Endothelial cell of umbilical vein (primary cell): ENCODE results near the gene TRAPPC12. TPM values are rescaled to one million over a fixed set of nuclear protein-coding genes. Genes with fewer than 3 reads are reported as not detected.

Experiments
- BruUV-seq: library from RNA; stranded (reverse); fragments of 400-500 nt; replicated peaks from 2 replicates; lab custom pipeline; 2021; lab: Mats Ljungman, UMichigan
- CTCF ChIA-PET: fragments of 300-600, 350-600 bp; sonication (Branson Sonifier 250); formaldehyde crosslinking; loops from one replicate; lab custom pipeline; 2021; ENCODE audit warnings: antibody characterized with exemption, inconsistent platforms; lab: Charles Lee
- POLR2A ChIA-PET: fragments of 300-600, 350-600 bp; sonication (Branson Sonifier 250); formaldehyde crosslinking; loops from one replicate; lab custom pipeline; 2021; ENCODE audit warnings: antibody characterized with exemption, inconsistent platforms; lab: Charles Lee
- DNase-seq: peaks from one replicate; pipeline ENCODE4 v3.0.0-alpha.2; 2011; ENCODE audit warnings: low read depth, low spot score
- FAIRE-seq: peaks from 2 replicates; lab custom pipeline; 2011; peaks lifted over from hg19 to GRCh38; lab: Jason Lieb, UNC
- H2AFZ ChIP-seq: 2 replicates; pipeline ENCODE4 v1.6.0; 2012; ENCODE audit warnings: low read depth, low read length, control low read depth, inconsistent platforms
- H3K27ac ChIP-seq: 2 replicates; pipeline ENCODE4 v1.5.1; 2011; ENCODE audit warnings: low read depth, mild to moderate bottlenecking, control low read depth, low read length, moderate library complexity; ENCODE audit not compliant: insufficient read depth
- H3K27me3 ChIP-seq, 2 experiments: 2 replicates each; pipeline versions ENCODE4 v1.6.0 to v1.6.1; 2011; ENCODE audit warnings: low read length in 2 of 2, mixed read lengths in 1 of 2; ENCODE audit not compliant: control insufficient read depth in 2 of 2, insufficient read depth in 2 of 2
- H3K36me3 ChIP-seq, 2 experiments: 2 replicates in 1 of 2; 3 replicates in 1 of 2; pipeline ENCODE4 v1.5.1; 2011; ENCODE audit warnings: low read length in 2 of 2, mild to moderate bottlenecking in 1 of 2, moderate library complexity in 1 of 2; ENCODE audit not compliant: control insufficient read depth in 2 of 2, insufficient read depth in 2 of 2; ENCODE audit errors: extremely low read depth in 1 of 2
- H3K4me1 ChIP-seq: 3 replicates; pipeline ENCODE4 v1.5.1; 2011; ENCODE audit warnings: mild to moderate bottlenecking, low read length; ENCODE audit not compliant: control insufficient read depth, insufficient read depth; ENCODE audit errors: extremely low read depth
- H3K4me2 ChIP-seq: 2 replicates; pipeline ENCODE4 v1.6.1; 2011; ENCODE audit warnings: low read length, control low read depth, mixed read lengths; ENCODE audit not compliant: insufficient read depth
- H3K4me3 ChIP-seq, 3 experiments: fragments of 200-600 bp in 1 of 3; sonication (generic), shearing (Covaris generic) in 1 of 3; replicated peaks in 1 of 3; 2 replicates each; pipeline ENCODE4 v1.5.1; 2011 to 2016; ENCODE audit warnings: control low read depth in 3 of 3, low read length in 3 of 3, mild to moderate bottlenecking in 2 of 3, inconsistent platforms in 1 of 3, low read depth in 1 of 3, moderate library complexity in 1 of 3; ENCODE audit not compliant: insufficient read depth in 1 of 3
- H3K79me2 ChIP-seq: 2 replicates; pipeline ENCODE4 v1.6.0; 2012; ENCODE audit warnings: low read length, inconsistent platforms; ENCODE audit not compliant: control insufficient read depth, insufficient read depth
- H3K9ac ChIP-seq: replicated peaks from 2 replicates; pipeline ENCODE3; 2011; ENCODE audit warnings: low read length, control low read depth; ENCODE audit not compliant: insufficient read depth; ENCODE audit errors: extremely low read depth
- H3K9me1 ChIP-seq: replicated peaks from 3 replicates; pipeline ENCODE4 v1.6.0; 2011; ENCODE audit warnings: mild to moderate bottlenecking, low read length; ENCODE audit not compliant: control insufficient read depth, insufficient read depth; ENCODE audit errors: extremely low read depth
- H3K9me3 ChIP-seq: replicated peaks from 2 replicates; pipeline ENCODE4 v1.5.1; 2012; ENCODE audit warnings: low read length, inconsistent platforms; ENCODE audit not compliant: control insufficient read depth, insufficient read depth
- H4K20me1 ChIP-seq: replicated peaks from 2 replicates; pipeline ENCODE3; 2011; ENCODE audit warnings: mild to moderate bottlenecking, low read length; ENCODE audit not compliant: control insufficient read depth, insufficient read depth; ENCODE audit errors: extremely low read depth
- EZH2 ChIP-seq: IDR thresholded peaks from 2 replicates; pipeline ENCODE4 v1.6.1; 2012; ENCODE audit warnings: borderline replicate concordance, low read depth, mild to moderate bottlenecking, moderate library complexity, low read length, inconsistent platforms; ENCODE audit not compliant: severe bottlenecking
- FOS ChIP-seq: IDR thresholded peaks from 2 replicates; pipeline ENCODE4 v1.6.1; 2011; ENCODE audit warnings: mild to moderate bottlenecking, low read length, moderate library complexity, borderline replicate concordance; ENCODE audit not compliant: insufficient read depth
- GATA2 ChIP-seq: IDR thresholded peaks from 2 replicates; pipeline ENCODE4 v1.7.0; 2011; ENCODE audit warnings: low read depth, mild to moderate bottlenecking, moderate library complexity, mixed read lengths, low read length; ENCODE audit not compliant: insufficient read length, insufficient read depth
- JUN ChIP-seq: IDR thresholded peaks from 2 replicates; pipeline ENCODE4 v1.6.1; 2011; ENCODE audit warnings: borderline replicate concordance, low read depth; ENCODE audit not compliant: insufficient read length, insufficient read depth
- MYC ChIP-seq: IDR thresholded peaks from one replicate; pipeline ENCODE4 v1.6.1; 2011; ENCODE audit warnings: mild to moderate bottlenecking, low read depth, low read length
- POLR2A ChIP-seq: IDR thresholded peaks from 2 replicates; pipeline ENCODE4 v1.6.1; 2012; ENCODE audit warnings: low read depth, mild to moderate bottlenecking, control low read depth, low read length
- POLR2AphosphoS5 ChIP-seq: IDR thresholded peaks from 2 replicates; pipeline ENCODE4 v1.6.1; 2012; ENCODE audit warnings: low read depth, mild to moderate bottlenecking, control low read depth, low read length, moderate library complexity; ENCODE audit not compliant: insufficient read depth
- dilution Hi-C: fragments of 300-500 bp; cut with MboI; formaldehyde crosslinking; loops from one replicate; pipeline ENCODE4 v1.15.0; 2019; ENCODE audit warnings: low sequenced_read_pairs; ENCODE audit not compliant: extremely low pct_ligation_motif_present
- intact Hi-C: fragments of 100-400 bp; cut with micrococcal nuclease; formaldehyde crosslinking; loops from one replicate; pipeline ENCODE4 v1.10.0; 2022
- polyA plus RNA-seq, 4 experiments: library from polyadenylated mRNA; depleted of rRNA in 3 of 4; stranded (reverse) in 3 of 4; unstranded in 1 of 4; fragments of >200 nt; gene quantifications; 2 replicates each; pipeline versions ENCODE4 v1.2.1 to v1.2.3, GENCODE V29; 2011 to 2012; ENCODE audit warnings: missing spikeins in 1 of 4
- total RNA-seq: library from RNA; stranded (reverse); gene quantifications from 2 replicates; pipeline ENCODE4 v1.2.3, GENCODE V29; 2021
- TF ChIP-seq, protein P1 (sequence below), 2 donors: IDR thresholded peaks; 1 replicate in 1 of 2; 2 replicates in 1 of 2; pipeline ENCODE4 v1.5.1; 2011; ENCODE audit warnings: low read length in 2 of 2, mild to moderate bottlenecking in 2 of 2, moderate library complexity in 2 of 2, control low read depth in 1 of 2, inconsistent platforms in 1 of 2, low read depth in 1 of 2; ENCODE audit not compliant: insufficient read depth in 1 of 2; ENCODE audit errors: extremely low read depth in 1 of 2
- TF ChIP-seq, protein P2 (sequence below): IDR thresholded peaks from 2 replicates; pipeline ENCODE4 v1.6.1; 2011; ENCODE audit not compliant: insufficient read depth, insufficient read length

Gene TRAPPC12
- total and polyA plus RNA-seq, 2 donors (not counting 3 experiments of a cell fraction or from before 2014, with no cell fraction given): 47.5 to 81.5 TPM

DNA sequence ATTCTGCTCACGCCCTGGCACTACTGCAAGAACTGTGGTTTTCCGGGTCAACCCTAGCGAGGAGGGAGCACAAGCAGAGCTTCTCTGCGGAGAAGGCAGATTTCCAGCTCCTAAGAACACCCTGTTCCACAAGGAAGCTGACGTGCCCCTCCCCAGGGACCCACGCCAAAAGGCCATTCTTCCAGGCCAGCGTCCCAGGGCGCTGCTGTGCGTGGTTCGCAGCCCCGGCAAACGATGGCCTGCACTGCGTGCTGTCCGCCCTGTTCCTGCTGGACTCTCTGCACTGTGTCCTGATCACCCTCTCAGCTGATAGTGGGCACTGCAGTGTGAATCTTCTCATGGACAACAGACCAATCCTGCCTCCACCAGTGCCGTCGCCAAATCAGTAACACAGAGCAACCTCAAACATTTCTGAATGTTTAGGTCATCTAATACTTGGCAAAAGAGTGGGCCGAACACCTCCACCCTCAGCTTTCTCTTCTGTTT lies 90.7 kb downstream of the TRAPPC12 start:
- Histone ChIP-seq H3K27me3 (no peaks in the 10 kb centered on the region), H4K20me1 (no peaks in the 10 kb centered on the region), H3K79me2 (no peaks in the 10 kb centered on the region), H3K9me3 (no peaks in the 10 kb centered on the region), H3K4me3 (no peak overlapping the region), H3K4me2 (no peak overlapping the region), H3K27ac (no peak overlapping the region), H3K36me3 (peaks cover 0 to 23% of the 10 kb centered on the region in 2 experiments), H2AFZ (no peak overlapping the region), H3K9ac (no peak overlapping the region), H3K9me1 (no peaks in the 10 kb centered on the region), H3K4me1 (no peaks in the 10 kb centered on the region)
- no peak for TF ChIP-seq POLR2A
- TF ChIP-seq EZH2: no peak
- no peak for TF ChIP-seq JUN
- TF ChIP-seq MYC: no peak
- TF ChIP-seq, protein P1, sequence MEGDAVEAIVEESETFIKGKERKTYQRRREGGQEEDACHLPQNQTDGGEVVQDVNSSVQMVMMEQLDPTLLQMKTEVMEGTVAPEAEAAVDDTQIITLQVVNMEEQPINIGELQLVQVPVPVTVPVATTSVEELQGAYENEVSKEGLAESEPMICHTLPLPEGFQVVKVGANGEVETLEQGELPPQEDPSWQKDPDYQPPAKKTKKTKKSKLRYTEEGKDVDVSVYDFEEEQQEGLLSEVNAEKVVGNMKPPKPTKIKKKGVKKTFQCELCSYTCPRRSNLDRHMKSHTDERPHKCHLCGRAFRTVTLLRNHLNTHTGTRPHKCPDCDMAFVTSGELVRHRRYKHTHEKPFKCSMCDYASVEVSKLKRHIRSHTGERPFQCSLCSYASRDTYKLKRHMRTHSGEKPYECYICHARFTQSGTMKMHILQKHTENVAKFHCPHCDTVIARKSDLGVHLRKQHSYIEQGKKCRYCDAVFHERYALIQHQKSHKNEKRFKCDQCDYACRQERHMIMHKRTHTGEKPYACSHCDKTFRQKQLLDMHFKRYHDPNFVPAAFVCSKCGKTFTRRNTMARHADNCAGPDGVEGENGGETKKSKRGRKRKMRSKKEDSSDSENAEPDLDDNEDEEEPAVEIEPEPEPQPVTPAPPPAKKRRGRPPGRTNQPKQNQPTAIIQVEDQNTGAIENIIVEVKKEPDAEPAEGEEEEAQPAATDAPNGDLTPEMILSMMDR (IDR thresholded peaks at IDR 0.05; ENCODE audit: extremely low read depth in 1 of 2, insufficient read depth in 1 of 2, low read depth in 1 of 2, low read length in 2 of 2): no peak
- no peak for TF ChIP-seq GATA2
- TF ChIP-seq, protein P2, sequence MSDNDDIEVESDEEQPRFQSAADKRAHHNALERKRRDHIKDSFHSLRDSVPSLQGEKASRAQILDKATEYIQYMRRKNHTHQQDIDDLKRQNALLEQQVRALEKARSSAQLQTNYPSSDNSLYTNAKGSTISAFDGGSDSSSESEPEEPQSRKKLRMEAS: no peak
- TF ChIP-seq FOS: no peak
- no peak for TF ChIP-seq POLR2AphosphoS5
- intact Hi-C loops (no loop called here), dilution Hi-C loops (no loop called here)
- BruUV-seq: no TSS peak
- FAIRE-seq (no peak), DNase-seq (no peak)
- POLR2A ChIA-PET: no interaction called here
- CTCF ChIA-PET: interaction anchor here (1.5 to 1.7 kb wide), 2 partner anchors 9 to 43 kb away, joined by 3 to 11 read pairs; no protein-coding TSS in a partner anchor
